HCT116 (cell line): ENCODE data around the gene SLC26A9. TPM values are rescaled to one million over a fixed set of nuclear protein-coding genes. Genes with fewer than 3 reads are reported as not detected.

ENCODE experiments used
- ATAC-seq: fragments of 200-7000 bp; cut with Tn5 transposase; 2 replicates; pipeline ENCODE4 v1.9.1; 2020; ENCODE audit warnings: mild to moderate bottlenecking, moderate library complexity
- BruUV-seq: library from RNA; stranded (reverse); fragments of 400-500 nt; replicated peaks from 2 replicates; lab custom pipeline; 2021; lab: Mats Ljungman, UMichigan
- CTCF ChIA-PET: fragments of 300-600 bp; sonication (Branson Sonifier 250); formaldehyde crosslinking; loops from one replicate; lab custom pipeline; 2021; ENCODE audit warnings: antibody characterized with exemption; lab: Charles Lee
- POLR2A ChIA-PET: fragments of 300-600, 350-600 bp; sonication (Branson Sonifier 250); formaldehyde crosslinking; loops from one replicate; lab custom pipeline; 2021; ENCODE audit warnings: antibody characterized with exemption; lab: Charles Lee
- RAD21 ChIA-PET, 2 experiments: fragments of 300-600 bp; sonication (Branson Sonifier 250); formaldehyde crosslinking; loops; one replicate each; lab custom pipeline; 2023; ENCODE audit warnings: low total read pairs in 2 of 2; ENCODE audit not compliant: uncharacterized antibody in 2 of 2, unreplicated experiment in 2 of 2, low non-redundant PET in 1 of 2; lab: Charles Lee
- DNase-seq: peaks from one replicate; pipeline ENCODE4 v3.0.0-alpha.2; 2010; ENCODE audit warnings: low read depth, low spot score
- H2AFZ ChIP-seq: fragments of 200-600 bp; shearing (Covaris generic), sonication (generic); 2 replicates; pipeline ENCODE4 v1.6.1; 2017; ENCODE audit warnings: low read depth, mixed run types, mixed read lengths, antibody characterized with exemption, low read length; ENCODE audit not compliant: poor library complexity, severe bottlenecking
- H3K27ac ChIP-seq: 2 replicates; pipeline ENCODE4 v1.5.1; 2012; ENCODE audit warnings: low read depth, low read length
- H3K27me3 ChIP-seq: fragments of 200-600 bp; sonication (generic); 2 replicates; pipeline ENCODE4 v1.6.1; 2016; ENCODE audit warnings: mixed run types, low read length, mixed read lengths; ENCODE audit not compliant: insufficient read depth
- H3K36me3 ChIP-seq, 2 experiments: fragments of 200-500 bp in 1 of 2; fragments of 200-600 bp in 1 of 2; sonication (Bioruptor generic) in 1 of 2; sonication (generic) in 1 of 2; 2 replicates each; pipeline versions ENCODE4 v1.5.1 to v1.6.1; 2014 to 2016; ENCODE audit warnings: low read length in 2 of 2, inconsistent platforms in 1 of 2, mixed read lengths in 1 of 2, mixed run types in 1 of 2; ENCODE audit not compliant: insufficient read depth in 2 of 2, control insufficient read depth in 1 of 2
- H3K4me1 ChIP-seq, 2 experiments: fragments of 200-600 bp in 1 of 2; sonication (generic) in 1 of 2; 2 replicates each; pipeline versions ENCODE4 v1.5.1 to v1.6.1; 2012 to 2017; ENCODE audit warnings: low read length in 2 of 2, inconsistent platforms in 1 of 2, mild to moderate bottlenecking in 1 of 2, mixed read lengths in 1 of 2, mixed run types in 1 of 2, moderate library complexity in 1 of 2; ENCODE audit not compliant: insufficient read depth in 2 of 2, control insufficient read depth in 1 of 2
- H3K4me2 ChIP-seq: fragments of 200-600 bp; sonication (generic); 2 replicates; pipeline ENCODE4 v1.6.1; 2017; ENCODE audit warnings: mixed run types, low read length, mixed read lengths
- H3K4me3 ChIP-seq, 2 experiments: fragments of 200-600 bp in 1 of 2; sonication (generic) in 1 of 2; replicated peaks in 1 of 2; 2 replicates each; pipeline ENCODE4 v1.5.1; 2011 to 2016; ENCODE audit warnings: low read length in 2 of 2, control low read depth in 1 of 2, low read depth in 1 of 2, mild to moderate bottlenecking in 1 of 2, mixed read lengths in 1 of 2, mixed run types in 1 of 2
- H3K79me2 ChIP-seq: fragments of 200-600 bp; sonication (generic); 2 replicates; pipeline ENCODE4 v1.6.1; 2017; ENCODE audit warnings: mild to moderate bottlenecking, mixed run types, low read length, moderate library complexity, mixed read lengths; ENCODE audit not compliant: insufficient read depth
- H3K9ac ChIP-seq: fragments of 200-600 bp; sonication (generic); 2 replicates; pipeline ENCODE4 v1.6.1; 2016; ENCODE audit warnings: low read length, mixed read lengths
- H3K9me2 ChIP-seq: fragments of 200-600 bp; sonication (generic), shearing (Covaris generic); 2 replicates; pipeline ENCODE4 v1.6.1; 2017; ENCODE audit warnings: mixed run types, mild to moderate bottlenecking, moderate library complexity; ENCODE audit not compliant: insufficient read depth
- H3K9me3 ChIP-seq, 2 experiments: fragments of 200-500 bp in 1 of 2; fragments of 200-600 bp in 1 of 2; sonication (Bioruptor generic) in 1 of 2; sonication (generic) in 1 of 2; 2 replicates each; pipeline ENCODE4 v1.6.1; 2014 to 2017; ENCODE audit warnings: low read length in 2 of 2, mixed read lengths in 2 of 2, inconsistent platforms in 1 of 2, low read depth in 1 of 2, mild to moderate bottlenecking in 1 of 2, mixed run types in 1 of 2, moderate library complexity in 1 of 2; ENCODE audit not compliant: control insufficient read depth in 1 of 2, insufficient read depth in 1 of 2
- H4K20me1 ChIP-seq: fragments of 200-600 bp; sonication (generic), shearing (Covaris generic); 2 replicates; pipeline ENCODE4 v1.6.1; 2017; ENCODE audit warnings: mixed run types, mild to moderate bottlenecking, moderate library complexity; ENCODE audit not compliant: insufficient read depth
- ATF3 ChIP-seq: IDR thresholded peaks from 2 replicates; pipeline ENCODE4 v1.6.1; 2012
- CBX3 ChIP-seq: IDR thresholded peaks from 2 replicates; pipeline ENCODE4 v1.6.1; 2012; ENCODE audit warnings: low read depth
- CEBPB ChIP-seq: IDR thresholded peaks from 2 replicates; pipeline ENCODE4 v1.6.1; 2012; ENCODE audit warnings: low read depth
- CTCF ChIP-seq, 3 experiments: fragments of 200-600 bp in 1 of 3; sonication (generic) in 1 of 3; IDR thresholded peaks in 2 of 3; conservative IDR thresholded peaks in 1 of 3; 2 replicates each; pipeline ENCODE4 v1.5.1; 2012 to 2017; ENCODE audit warnings: low read depth in 2 of 3, low read length in 2 of 3, antibody characterized with exemption in 1 of 3, borderline replicate concordance in 1 of 3, control low read depth in 1 of 3, mild to moderate bottlenecking in 1 of 3, mixed read lengths in 1 of 3, mixed run types in 1 of 3, moderate library complexity in 1 of 3; ENCODE audit not compliant: insufficient read depth in 1 of 3
- EGR1 ChIP-seq: IDR thresholded peaks from 2 replicates; pipeline ENCODE4 v1.6.1; 2012; ENCODE audit warnings: low read depth
- ELF1 ChIP-seq: IDR thresholded peaks from 2 replicates; pipeline ENCODE4 v1.6.1; 2012; ENCODE audit warnings: low read depth, borderline replicate concordance
- EZH2 ChIP-seq: fragments of 200-600 bp; sonication (generic); IDR thresholded peaks from 2 replicates; pipeline ENCODE4 v1.6.1; 2017; ENCODE audit warnings: antibody characterized with exemption, mixed run types
- FOSL1 ChIP-seq: IDR thresholded peaks from 2 replicates; pipeline ENCODE4 v1.6.1; 2012; ENCODE audit warnings: low read depth
- JUND ChIP-seq: IDR thresholded peaks from 2 replicates; pipeline ENCODE4 v1.6.1; 2012
- MAX ChIP-seq: IDR thresholded peaks from 2 replicates; pipeline ENCODE4 v1.6.1; 2012
- POLR2A ChIP-seq: IDR thresholded peaks from 2 replicates; pipeline ENCODE4 v1.7.0; 2011; ENCODE audit warnings: borderline replicate concordance; ENCODE audit not compliant: insufficient read depth, insufficient read length; ENCODE audit errors: extremely low read depth
- POLR2AphosphoS5 ChIP-seq: IDR thresholded peaks from 2 replicates; pipeline ENCODE4 v1.6.1; 2011; ENCODE audit warnings: mild to moderate bottlenecking, low read depth, low read length, moderate library complexity
- RAD21 ChIP-seq: IDR thresholded peaks from 2 replicates; pipeline ENCODE4 v1.6.1; 2012; ENCODE audit warnings: low read depth, mild to moderate bottlenecking
- REST ChIP-seq: IDR thresholded peaks from 2 replicates; pipeline ENCODE4 v1.6.1; 2012; ENCODE audit warnings: low read depth
- SIN3A ChIP-seq: IDR thresholded peaks from 2 replicates; pipeline ENCODE4 v1.6.1; 2012; ENCODE audit warnings: low read depth
- SP1 ChIP-seq: IDR thresholded peaks from 2 replicates; pipeline ENCODE4 v1.6.1; 2012; ENCODE audit warnings: low read depth
- SRF ChIP-seq: IDR thresholded peaks from 2 replicates; pipeline ENCODE4 v1.6.1; 2012; ENCODE audit warnings: low read depth
- YY1 ChIP-seq: IDR thresholded peaks from 2 replicates; pipeline ENCODE4 v1.6.1; 2011; ENCODE audit warnings: low read length, low read depth, moderate library complexity, mild to moderate bottlenecking; ENCODE audit not compliant: insufficient replicate concordance; ENCODE audit errors: extremely low read depth
- ZBTB33 ChIP-seq: IDR thresholded peaks from 2 replicates; pipeline ENCODE4 v1.6.1; 2011; ENCODE audit warnings: mild to moderate bottlenecking, low read length, moderate library complexity; ENCODE audit not compliant: insufficient replicate concordance; ENCODE audit errors: extremely low read depth
- ZNF274 ChIP-seq: fragments of 200-500 bp; sonication (Bioruptor generic); IDR thresholded peaks from 2 replicates; pipeline ENCODE4 v1.6.1; 2014; ENCODE audit warnings: mild to moderate bottlenecking, low read depth, low read length, inconsistent platforms
- intact Hi-C: fragments of 100-400 bp; cut with micrococcal nuclease; formaldehyde crosslinking; loops from 2 replicates; pipeline ENCODE4 v1.10.0; 2022
- total RNA-seq: library from RNA; stranded (reverse); gene quantifications from one replicate; pipeline ENCODE4 v1.2.1, GENCODE V29; 2021; ENCODE audit not compliant: unreplicated experiment

SLC26A9 gene
- total RNA-seq, 1 experiment from 2014 or later = not detected

- no peak overlapping the region for H3K27ac ChIP-seq
- no peak for ATAC-seq
- no peak overlapping the region for H3K9ac ChIP-seq
- TF ChIP-seq FOSL1 = no peak
- TF ChIP-seq ZBTB33 = no peak
- TF ChIP-seq JUND = no peak
- TF ChIP-seq SP1 = no peak
- no peak for TF ChIP-seq EGR1
- TF ChIP-seq YY1 = no peak
- TF ChIP-seq MAX = no peak
- TF ChIP-seq POLR2AphosphoS5 = no peak
- TF ChIP-seq SRF = no peak
- TF ChIP-seq ZNF274 = no peak
- TF ChIP-seq EZH2 = no peak
- no peak for TF ChIP-seq CTCF (IDR thresholded peaks at IDR 0.05 in 2 of 3, conservative IDR thresholded peaks at IDR 0.05 in 1 of 3; ENCODE audit: borderline replicate concordance in 1 of 3, insufficient read depth in 1 of 3, low read depth in 2 of 3, low read length in 2 of 3)
- no peak for TF ChIP-seq POLR2A
- no peak for TF ChIP-seq ELF1
- no peak for TF ChIP-seq ATF3
- no peak for TF ChIP-seq REST
- TF ChIP-seq SIN3A = no peak
- TF ChIP-seq RAD21 = no peak
- no peak for TF ChIP-seq CBX3
- TF ChIP-seq CEBPB = no peak
- no peaks in the 10 kb centered on the region for H3K9me2 ChIP-seq
- no peaks in the 10 kb centered on the region for H3K4me1 ChIP-seq
- H3K9me3 ChIP-seq = no peaks in the 10 kb centered on the region
- no peaks in the 10 kb centered on the region for H3K79me2 ChIP-seq
- no peak overlapping the region for H2AFZ ChIP-seq
- H3K4me3 ChIP-seq = no peak overlapping the region
- intact Hi-C loops = no loop called here
- H3K4me2 ChIP-seq = no peak overlapping the region
- CTCF ChIA-PET = no interaction called here
- RAD21 ChIA-PET = no interaction called here
- no TSS peak for BruUV-seq
- no peak for DNase-seq
- H3K27me3 ChIP-seq = peaks cover 39% of the 10 kb centered on the region; the same call in 1 of the 2 replicates
- H4K20me1 ChIP-seq = no peaks in the 10 kb centered on the region
- POLR2A ChIA-PET = no interaction called here
- H3K36me3 ChIP-seq = no peaks in the 10 kb centered on the region
Observed at GRCh38 chr1:205955499-205955898, 12.2 kb upstream of the SLC26A9 start.
